Measurements from ENCODE around the gene RASGRP1. TPM values are rescaled to one million over a fixed set of nuclear protein-coding genes. Genes with fewer than 3 reads are reported as not detected.

Gene RASGRP1
- total RNA-seq, 1 experiment from 2014 or later, result 15.1 TPM

DNA sequence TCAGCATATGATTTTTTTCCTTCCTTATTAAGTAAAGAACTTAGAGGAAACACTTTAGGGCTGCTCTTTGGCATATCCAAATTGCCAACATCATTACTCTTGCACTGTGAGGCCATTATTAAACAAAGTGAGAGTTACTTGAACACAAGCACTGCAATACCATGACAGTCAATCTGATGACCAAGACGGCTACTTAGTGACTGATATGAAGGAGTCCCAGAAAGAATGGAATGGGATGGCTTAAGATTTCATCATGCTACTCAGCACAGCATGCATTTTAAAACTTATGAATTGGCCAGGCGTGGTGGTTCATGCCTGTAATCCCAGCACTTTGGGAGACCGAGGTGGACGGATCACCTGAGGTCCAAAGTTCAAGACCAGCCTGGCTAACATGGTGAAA, 55.5 kb downstream of the RASGRP1 start:
- intact Hi-C loops (cut with micrococcal nuclease; ENCODE audit: unreplicated experiment), result no loop called here
- TF ChIP-seq, protein P1, sequence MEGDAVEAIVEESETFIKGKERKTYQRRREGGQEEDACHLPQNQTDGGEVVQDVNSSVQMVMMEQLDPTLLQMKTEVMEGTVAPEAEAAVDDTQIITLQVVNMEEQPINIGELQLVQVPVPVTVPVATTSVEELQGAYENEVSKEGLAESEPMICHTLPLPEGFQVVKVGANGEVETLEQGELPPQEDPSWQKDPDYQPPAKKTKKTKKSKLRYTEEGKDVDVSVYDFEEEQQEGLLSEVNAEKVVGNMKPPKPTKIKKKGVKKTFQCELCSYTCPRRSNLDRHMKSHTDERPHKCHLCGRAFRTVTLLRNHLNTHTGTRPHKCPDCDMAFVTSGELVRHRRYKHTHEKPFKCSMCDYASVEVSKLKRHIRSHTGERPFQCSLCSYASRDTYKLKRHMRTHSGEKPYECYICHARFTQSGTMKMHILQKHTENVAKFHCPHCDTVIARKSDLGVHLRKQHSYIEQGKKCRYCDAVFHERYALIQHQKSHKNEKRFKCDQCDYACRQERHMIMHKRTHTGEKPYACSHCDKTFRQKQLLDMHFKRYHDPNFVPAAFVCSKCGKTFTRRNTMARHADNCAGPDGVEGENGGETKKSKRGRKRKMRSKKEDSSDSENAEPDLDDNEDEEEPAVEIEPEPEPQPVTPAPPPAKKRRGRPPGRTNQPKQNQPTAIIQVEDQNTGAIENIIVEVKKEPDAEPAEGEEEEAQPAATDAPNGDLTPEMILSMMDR (IDR thresholded peaks at IDR 0.05; ENCODE audit: unreplicated experiment), result no peak
- H3K27me3 Mint-ChIP-seq (ENCODE audit: unreplicated experiment), result no peaks in the 10 kb centered on the region
- no peaks in the 10 kb centered on the region for H3K9me3 Mint-ChIP-seq (ENCODE audit: low read depth, unreplicated experiment)
- H3K27ac Mint-ChIP-seq (ENCODE audit: unreplicated experiment), result no peak overlapping the region
- DNase-seq, result no peak
- H3K36me3 Mint-ChIP-seq (ENCODE audit: insufficient read depth, unreplicated experiment), result no peaks in the 10 kb centered on the region
- H3K4me1 Mint-ChIP-seq (ENCODE audit: low read depth, unreplicated experiment), result no peaks in the 10 kb centered on the region
- H3K4me3 Mint-ChIP-seq (ENCODE audit: low read depth, unreplicated experiment), result no peak overlapping the region
- CTCF ChIA-PET, result no interaction called here
- BruUV-seq (replicated peaks), result no TSS peak

- DNase-seq, result no peak
- Mint-ChIP-seq H3K27ac (ENCODE audit: unreplicated experiment) (no peak overlapping the region), H3K36me3 (ENCODE audit: insufficient read depth, unreplicated experiment) (no peaks in the 10 kb centered on the region), H3K9me3 (ENCODE audit: low read depth, unreplicated experiment) (no peaks in the 10 kb centered on the region), H3K27me3 (ENCODE audit: unreplicated experiment) (no peaks in the 10 kb centered on the region), H3K4me1 (ENCODE audit: low read depth, unreplicated experiment) (no peaks in the 10 kb centered on the region), H3K4me3 (ENCODE audit: low read depth, unreplicated experiment) (no peak overlapping the region)
- TF ChIP-seq, protein P1 (IDR thresholded peaks at IDR 0.05; ENCODE audit: unreplicated experiment), result no peak
- intact Hi-C loops (cut with micrococcal nuclease; ENCODE audit: unreplicated experiment), result no loop called here
- CTCF ChIA-PET, result no interaction called here
- no TSS peak for BruUV-seq (replicated peaks)
Measured at GRCh38 chr15:38508647-38509046, 56.0 kb downstream of the RASGRP1 start.

- no peaks in the 10 kb centered on the region for H3K9me3 Mint-ChIP-seq (ENCODE audit: low read depth, unreplicated experiment)
- DNase-seq, result no peak
- intact Hi-C loops (cut with micrococcal nuclease; ENCODE audit: unreplicated experiment), result no loop called here
- H3K4me1 Mint-ChIP-seq (ENCODE audit: low read depth, unreplicated experiment), result no peaks in the 10 kb centered on the region
- H3K27me3 Mint-ChIP-seq (ENCODE audit: unreplicated experiment), result no peaks in the 10 kb centered on the region
- TF ChIP-seq, protein P1 (IDR thresholded peaks at IDR 0.05; ENCODE audit: unreplicated experiment), result no peak
- no peak overlapping the region for H3K4me3 Mint-ChIP-seq (ENCODE audit: low read depth, unreplicated experiment)
- BruUV-seq (replicated peaks), result no TSS peak
- no peak overlapping the region for H3K27ac Mint-ChIP-seq (ENCODE audit: unreplicated experiment)
- no peaks in the 10 kb centered on the region for H3K36me3 Mint-ChIP-seq (ENCODE audit: insufficient read depth, unreplicated experiment)
- CTCF ChIA-PET, result no interaction called here
Measured at GRCh38 chr15:38507570-38507969, 57.0 kb downstream of the RASGRP1 start.

- TF ChIP-seq, protein P1 (IDR thresholded peaks at IDR 0.05; ENCODE audit: unreplicated experiment), result no peak
- BruUV-seq (replicated peaks), result no TSS peak
- DNase-seq, result no peak
- H3K4me3 Mint-ChIP-seq (ENCODE audit: low read depth, unreplicated experiment), result no peak overlapping the region
- no peaks in the 10 kb centered on the region for H3K27me3 Mint-ChIP-seq (ENCODE audit: unreplicated experiment)
- intact Hi-C loops (cut with micrococcal nuclease; ENCODE audit: unreplicated experiment), result no loop called here
- CTCF ChIA-PET, result interaction anchor here (0.6 kb wide), 1 partner anchor 509 kb away, joined by 3 read pairs; no protein-coding TSS in a partner anchor
- H3K4me1 Mint-ChIP-seq (ENCODE audit: low read depth, unreplicated experiment), result no peaks in the 10 kb centered on the region
- H3K9me3 Mint-ChIP-seq (ENCODE audit: low read depth, unreplicated experiment), result no peaks in the 10 kb centered on the region
- no peak overlapping the region for H3K27ac Mint-ChIP-seq (ENCODE audit: unreplicated experiment)
- no peaks in the 10 kb centered on the region for H3K36me3 Mint-ChIP-seq (ENCODE audit: insufficient read depth, unreplicated experiment)
Measured at GRCh38 chr15:38506997-38507396, 57.6 kb downstream of the RASGRP1 start.

Measured in Calu3 (cell line).